Hematopoietic multipotent progenitor cell treated with erythropoietin and hydrocortisone succinate and interleukin-3 and kit ligand, for 6 days (in vitro differentiated cells): ENCODE measurements around the gene MAP2K7.
"Not testable (repeated sequence)": the region's sequence is repeated elsewhere in the genome, so short reads cannot be mapped to it uniquely, and the experiment has no call there.

ENCODE experiments used
- DNase-seq: peaks from one replicate; pipeline ENCODE4 v3.0.0-alpha.2; 2015

MAP2K7 gene

DNA sequence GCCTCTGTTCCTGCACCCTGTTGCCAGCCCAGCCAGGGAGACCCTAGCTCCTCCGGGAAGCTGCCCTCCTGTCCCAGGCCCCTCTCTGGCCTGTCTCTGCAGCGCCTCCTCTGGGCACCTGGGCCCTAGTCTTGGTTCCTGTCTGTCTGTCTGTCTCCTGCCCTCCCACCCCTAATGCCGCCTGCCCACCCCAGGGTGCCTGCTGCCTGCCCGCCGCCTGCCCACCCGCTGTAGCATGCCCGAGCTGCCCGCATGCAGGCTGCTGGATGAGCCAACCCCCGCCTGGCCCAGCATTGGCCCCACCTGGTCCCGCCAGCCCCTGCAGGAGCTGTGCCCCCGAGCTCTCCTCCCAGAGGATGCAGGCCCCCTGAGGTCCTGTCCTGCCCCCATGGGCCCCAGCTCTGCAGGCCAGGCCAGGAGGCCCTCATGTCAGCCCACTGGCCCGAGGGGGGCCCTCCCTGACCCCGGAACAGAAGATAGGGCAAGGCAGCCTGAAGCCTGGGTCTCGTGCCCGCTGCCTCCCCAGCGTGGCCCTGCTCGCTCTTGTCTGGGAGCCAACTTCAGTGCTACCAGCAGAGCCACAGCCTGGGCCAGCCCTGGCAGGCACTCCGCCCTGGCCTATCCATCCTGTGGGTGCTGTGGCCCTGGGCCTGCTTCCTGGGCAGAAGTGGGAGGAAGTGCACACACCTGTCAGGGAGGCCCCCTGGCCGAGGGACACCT, 5.2 kb downstream of the MAP2K7 start:
- no peak for DNase-seq

DNA sequence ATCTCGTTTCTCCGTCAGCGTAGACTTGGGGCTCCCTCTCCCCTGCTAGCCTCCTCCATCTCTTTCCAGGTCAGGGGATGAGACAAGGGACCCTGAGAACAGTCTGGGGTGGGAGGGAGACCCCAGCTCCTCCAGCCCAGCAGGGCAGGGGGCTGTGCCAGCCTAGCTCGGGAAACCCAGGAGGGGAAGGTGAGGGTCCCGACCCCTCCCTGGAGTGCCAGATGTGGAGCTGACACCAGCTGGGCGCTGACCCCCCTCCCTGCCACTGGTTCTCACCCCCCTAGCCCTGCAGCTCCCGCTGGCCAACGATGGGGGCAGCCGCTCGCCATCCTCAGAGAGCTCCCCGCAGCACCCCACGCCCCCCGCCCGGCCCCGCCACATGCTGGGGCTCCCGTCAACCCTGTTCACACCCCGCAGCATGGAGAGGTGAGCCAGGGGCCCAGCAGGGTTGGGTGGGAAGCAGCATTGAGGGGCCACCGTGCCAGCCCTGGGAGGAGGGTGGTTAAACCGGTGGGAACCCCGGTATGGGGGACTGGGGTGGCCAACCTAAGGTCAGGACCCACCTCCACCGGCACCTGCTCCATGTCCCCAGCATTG, 5.9 kb downstream of the MAP2K7 start:
- no peak for DNase-seq

DNA sequence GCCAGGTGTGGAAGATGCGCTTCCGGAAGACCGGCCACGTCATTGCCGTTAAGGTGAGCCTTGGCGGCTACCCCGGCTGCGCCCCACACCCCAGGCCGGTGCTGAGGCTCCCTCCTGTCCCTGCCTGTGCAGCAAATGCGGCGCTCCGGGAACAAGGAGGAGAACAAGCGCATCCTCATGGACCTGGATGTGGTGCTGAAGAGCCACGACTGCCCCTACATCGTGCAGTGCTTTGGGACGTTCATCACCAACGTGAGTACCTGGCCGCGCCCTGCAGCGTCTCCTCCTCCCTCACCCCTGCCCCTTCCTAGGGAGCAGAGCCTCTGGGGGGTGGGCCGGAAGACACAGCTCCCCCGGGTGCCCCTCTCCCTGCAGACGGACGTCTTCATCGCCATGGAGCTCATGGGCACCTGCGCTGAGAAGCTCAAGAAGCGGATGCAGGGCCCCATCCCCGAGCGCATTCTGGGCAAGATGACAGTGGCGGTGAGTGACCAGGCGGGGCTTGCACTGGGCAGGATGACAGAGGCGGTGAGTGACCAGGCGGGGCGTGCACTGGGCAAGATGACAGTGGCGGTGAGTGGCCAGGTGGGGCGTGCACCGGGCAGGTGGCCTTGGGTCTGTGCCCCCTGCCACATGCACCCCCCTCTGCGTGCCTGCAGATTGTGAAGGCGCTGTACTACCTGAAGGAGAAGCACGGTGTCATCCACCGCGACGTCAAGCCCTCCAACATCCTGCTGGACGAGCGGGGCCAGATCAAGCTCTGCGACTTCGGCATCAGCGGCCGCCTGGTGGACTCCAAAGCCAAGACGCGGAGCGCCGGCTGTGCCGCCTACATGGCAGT, 6.9 kb downstream of the MAP2K7 start:
- no peak for DNase-seq

DNA sequence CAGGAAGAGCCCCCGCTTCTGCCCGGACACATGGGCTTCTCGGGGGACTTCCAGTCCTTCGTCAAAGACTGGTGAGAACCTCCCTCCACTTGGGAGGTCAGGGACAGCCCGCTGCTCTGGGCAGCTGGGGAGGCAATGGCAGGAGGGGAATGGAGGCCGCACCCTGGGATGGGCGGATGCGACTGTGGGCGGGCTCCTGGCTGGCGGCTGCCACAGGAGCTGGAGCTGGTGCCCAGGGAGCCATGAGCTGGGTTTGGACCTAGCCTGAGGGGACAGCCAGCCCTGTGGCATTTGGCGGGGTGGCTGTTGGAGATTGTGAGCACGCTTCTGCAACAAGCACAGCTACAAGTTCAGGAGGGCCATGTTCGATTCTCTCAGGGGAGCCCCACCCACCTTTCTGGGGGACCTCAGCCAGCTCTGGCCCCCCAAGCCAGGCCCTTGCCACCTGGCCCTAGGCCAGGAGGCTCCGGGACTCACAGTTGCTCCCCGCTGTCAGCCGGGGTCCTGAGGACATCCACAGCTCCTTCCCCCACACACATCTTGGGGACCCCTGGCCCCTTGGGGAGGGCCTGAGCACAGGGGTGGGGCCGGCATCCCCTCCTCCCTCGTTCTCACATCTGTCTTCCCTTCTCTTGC, 7.9 kb downstream of the MAP2K7 start:
- no peak for DNase-seq

DNA sequence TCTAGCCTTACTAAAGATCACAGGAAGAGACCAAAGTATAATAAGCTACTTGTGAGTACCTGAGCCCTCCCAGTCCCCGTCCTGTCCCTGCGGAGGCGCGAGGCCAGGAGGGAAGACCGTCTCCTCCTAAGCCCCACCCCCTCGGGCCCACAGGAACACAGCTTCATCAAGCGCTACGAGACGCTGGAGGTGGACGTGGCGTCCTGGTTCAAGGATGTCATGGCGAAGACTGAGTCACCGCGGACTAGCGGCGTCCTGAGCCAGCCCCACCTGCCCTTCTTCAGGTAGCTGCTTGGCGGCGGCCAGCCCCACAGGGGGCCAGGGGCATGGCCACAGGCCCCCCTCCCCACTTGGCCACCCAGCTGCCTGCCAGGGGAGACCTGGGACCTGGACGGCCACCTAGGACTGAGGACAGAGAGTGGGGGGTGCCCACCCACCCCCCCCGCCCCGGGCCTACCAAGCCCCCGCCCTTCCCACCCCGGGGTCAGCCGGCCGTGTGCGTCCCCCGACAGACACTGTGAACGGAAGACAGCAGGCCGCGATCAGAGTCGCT, 8.5 kb downstream of the MAP2K7 start:
- DNase-seq = no peak

DNA sequence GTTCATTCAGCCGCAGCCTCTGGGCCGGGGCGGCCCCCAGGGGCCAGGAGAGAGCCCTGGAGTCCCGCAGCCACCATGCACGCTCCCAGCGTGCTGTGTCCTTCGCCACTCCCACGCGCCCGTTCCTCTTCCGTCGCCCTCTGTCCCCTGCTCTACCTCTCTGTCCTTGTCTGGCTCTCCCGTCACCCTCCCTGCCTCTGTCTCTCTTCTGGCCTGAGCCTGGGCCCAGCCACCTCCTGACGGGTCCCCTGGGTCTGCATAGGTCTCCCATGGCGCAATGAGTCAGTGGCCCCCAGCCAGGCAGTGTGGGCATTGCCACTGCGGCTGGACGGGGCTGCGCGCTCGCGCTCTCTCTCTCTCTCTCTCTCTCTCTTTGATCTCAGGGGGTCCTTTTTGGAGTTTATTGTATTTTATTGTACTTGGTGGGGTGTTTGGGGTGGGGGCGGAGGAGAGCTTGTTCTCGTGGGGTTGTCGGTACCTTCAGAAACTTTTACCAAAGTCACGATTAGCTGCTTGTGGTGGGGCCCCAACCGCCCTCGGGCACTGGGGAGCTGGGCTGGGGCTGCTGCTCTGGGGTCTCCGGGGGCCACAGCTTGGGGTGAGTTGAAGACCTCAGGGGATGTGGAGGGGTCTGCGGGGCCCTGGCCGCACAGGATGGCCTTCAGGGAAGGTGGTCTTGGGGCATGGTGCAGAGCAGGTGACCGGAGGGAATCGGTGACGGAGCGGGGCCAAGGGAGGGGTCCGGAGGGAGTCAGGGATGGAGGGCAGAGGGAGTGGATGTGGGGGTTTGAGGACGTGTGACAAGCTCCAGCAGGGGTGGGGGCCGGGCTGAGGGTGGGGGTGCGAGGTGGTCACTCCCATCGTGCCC, 9.3 kb downstream of the MAP2K7 start:
- no peak for DNase-seq

DNA sequence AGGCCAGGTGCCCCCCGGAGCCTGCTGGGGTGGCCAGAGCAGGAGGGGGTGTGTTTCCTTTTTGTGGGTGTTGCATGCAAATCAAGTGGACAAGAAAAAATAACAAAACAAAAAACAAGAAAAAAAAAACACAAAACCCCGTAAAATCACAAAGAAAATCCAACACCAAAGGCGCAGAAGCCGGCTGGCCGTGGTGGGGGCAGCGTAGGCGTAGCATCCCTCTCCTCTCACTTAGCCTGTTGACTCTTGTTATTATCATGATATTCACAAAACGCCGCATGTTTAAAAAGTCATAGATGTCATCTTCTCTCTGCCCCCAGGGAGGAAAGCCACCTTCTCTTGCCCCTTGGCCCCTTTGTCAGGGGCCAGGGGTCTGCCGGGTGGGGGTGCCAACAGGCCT, 10.0 kb downstream of the MAP2K7 start:
- no peak for DNase-seq

DNA sequence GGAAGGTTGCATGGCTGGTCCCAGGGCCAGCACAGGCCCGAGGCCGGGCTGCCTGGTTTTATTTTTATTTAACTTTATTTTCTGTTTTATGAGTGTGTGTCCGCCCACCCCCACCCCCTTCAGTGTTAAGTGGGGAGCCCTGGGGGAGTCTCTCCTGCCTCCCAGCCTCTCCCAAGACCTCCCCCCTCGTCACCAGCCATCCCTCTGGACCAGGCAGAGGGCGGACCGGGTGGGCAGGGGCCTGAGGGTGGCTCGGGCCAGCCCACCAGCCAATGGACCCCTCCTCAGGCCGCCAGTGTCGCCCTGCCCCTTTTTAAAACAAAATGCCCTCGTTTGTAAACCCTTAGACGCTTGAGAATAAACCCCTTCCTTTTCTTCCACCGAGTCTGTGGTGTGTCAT, 10.4 kb downstream of the MAP2K7 start:
- DNase-seq = no peak

DNA sequence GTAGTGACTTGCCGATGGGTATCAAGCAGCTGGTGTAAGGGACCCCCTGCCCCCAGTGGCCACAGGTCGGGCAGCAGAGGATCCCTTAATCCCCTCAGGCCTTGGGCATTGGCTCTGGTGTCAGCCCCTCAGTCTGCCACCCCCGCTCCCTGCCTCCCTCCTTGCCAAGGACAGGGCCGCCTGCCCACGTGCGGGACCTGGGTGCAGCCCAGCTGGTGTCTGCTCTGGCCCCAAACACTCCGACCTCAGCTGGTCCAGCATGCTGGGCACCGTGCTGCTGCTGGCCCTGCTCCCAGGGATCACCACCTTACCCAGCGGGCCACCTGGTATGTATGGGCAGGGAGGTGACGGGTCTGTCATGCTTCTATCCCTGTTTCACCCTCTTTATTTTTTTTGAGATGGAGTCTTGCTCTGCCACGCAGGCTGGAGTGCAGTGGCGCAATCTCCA, 10.9 kb downstream of the MAP2K7 start, which contains the start of gene TGFBR3L:
TGFBR3L (plus strand) TSS at position 233 of the 448 bp plus-strand sequence.
- no peak for DNase-seq

DNA sequence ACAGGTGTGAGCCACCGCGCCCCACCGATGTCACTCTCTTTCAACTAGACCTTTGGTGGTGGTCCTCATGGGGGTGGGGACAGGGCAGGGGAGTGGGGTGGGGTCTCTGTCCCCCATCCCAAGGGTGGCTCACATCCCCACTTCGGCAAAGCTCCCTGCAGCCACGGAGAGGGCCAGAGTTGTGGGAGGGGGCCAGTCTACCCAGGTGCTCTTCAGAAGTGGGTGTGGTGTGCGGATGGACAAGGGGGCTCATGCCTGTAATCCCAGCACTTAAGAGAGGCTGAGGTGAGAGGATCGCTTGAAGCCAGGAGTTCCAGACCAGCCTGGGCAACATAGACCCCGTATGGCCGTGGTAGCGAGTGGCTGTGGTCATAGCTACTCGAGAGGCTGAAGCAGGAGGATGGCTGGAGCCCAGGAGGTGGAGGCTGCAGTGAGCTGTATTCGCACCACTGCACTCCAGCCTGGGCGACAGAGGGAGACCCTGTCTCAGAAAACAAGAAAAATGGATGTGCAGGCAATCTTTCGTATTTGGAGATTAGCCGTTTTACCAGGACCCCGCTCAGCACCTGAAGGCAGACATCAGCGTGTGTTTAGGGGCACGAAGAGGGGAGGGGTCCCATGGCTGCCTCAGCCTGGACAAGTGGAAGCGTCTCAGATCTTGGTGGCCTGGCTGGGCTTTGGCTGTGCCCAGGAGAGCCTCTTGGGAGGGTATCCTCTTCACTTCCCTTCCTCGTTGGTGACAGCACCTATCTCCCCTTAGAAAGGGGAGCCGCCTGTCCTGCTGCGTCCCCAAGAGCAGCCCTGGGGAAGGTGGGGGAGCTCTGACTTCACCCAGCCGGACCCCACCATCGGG, 11.8 kb downstream of the MAP2K7 start:
- DNase-seq = no peak

DNA sequence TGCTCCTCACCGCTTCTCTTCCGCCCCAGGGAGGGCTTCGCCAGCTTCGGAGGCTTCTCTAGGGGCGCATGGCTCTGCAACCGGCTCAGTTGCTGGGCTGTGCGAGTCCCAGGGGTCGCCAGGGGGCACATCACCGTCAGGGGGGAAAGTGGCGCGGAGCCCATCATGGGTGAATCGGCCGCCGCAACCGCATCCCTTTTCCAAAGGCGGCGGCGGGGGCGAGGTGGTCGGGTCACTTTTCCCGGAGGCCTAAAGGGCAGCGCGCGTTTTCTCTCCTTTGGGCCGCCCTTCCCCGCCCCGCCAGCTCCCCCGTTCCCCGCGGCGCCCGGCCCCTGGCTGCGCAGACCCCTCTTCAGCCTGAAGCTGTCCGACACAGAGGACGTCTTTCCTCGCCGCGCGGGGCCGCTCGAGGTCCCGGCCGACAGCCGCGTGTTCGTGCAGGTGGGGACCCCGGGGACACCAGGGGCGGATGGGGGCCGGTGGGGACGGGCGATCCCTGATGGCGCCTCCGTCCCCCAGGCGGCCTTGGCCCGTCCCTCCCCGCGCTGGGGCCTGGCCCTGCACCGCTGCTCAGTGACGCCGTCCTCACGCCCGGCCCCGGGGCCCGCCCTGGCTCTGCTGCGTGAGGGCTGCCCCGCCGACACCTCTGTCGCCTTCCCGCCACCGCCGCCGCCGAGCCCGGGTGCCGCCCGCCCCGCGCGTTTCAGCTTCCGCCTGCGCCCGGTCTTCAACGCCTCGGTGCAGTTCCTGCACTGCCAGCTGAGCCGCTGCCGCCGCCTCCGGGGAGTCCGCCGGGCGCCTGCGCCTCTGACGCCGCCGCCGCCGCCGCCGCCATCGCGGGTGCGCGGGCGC, 12.7 kb downstream of the MAP2K7 start:
- peak; percentile 57 for DNase-seq

DNA sequence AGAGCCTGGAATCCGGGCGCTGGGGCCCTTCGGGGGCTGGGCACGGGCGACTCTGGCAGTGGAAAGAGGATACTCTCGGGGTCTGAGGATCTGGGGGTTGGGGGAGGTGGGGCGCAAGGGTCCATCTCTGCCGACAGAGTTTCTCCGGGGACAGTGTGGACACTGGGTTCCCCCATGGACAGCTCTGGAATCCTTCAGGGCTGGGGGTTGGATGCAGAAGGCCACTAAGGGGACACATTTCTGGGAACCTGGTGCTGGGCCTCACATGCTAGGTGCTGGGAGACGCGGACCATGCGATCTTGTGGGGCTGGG, 13.2 kb downstream of the MAP2K7 start:
- no peak for DNase-seq

DNA sequence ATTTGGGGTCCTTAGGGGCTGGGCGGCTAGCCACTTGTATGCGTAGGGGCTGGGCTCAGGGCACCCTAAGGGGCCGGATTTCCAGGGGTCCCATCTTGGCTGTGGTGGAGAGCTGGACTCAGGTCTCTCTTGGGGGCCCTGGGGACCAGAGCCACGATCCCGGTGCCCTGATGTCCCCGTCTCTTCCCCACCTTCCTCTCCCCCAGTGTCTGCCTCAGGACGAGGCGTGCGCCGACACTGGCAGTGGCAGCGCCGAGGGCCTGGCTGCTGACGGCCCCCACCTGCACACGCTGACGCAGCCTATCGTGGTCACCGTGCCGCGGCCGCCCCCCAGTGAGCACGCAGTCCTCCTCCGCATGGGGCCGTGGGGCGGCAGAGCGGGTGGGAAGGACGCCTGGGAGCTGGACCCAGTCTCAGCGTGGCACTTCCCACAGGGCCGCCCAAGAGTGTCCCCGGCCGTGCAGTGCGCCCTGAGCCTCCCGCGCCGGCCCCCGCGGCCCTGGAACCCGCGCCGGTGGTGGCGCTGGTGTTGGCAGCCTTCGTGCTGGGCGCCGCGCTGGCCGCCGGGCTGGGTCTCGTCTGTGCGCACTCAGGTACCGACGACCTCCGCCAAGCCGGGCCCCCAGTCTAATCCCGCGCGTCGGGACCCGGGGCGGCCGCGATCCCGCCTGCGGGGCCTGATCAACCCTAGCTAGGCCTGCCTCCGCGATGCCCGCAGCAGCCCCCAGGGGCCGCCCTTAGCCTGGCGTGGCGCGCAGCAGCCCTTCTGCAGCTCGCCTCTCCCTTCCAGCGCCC, 13.8 kb downstream of the MAP2K7 start:
- DNase-seq = peak; percentile 83

DNA sequence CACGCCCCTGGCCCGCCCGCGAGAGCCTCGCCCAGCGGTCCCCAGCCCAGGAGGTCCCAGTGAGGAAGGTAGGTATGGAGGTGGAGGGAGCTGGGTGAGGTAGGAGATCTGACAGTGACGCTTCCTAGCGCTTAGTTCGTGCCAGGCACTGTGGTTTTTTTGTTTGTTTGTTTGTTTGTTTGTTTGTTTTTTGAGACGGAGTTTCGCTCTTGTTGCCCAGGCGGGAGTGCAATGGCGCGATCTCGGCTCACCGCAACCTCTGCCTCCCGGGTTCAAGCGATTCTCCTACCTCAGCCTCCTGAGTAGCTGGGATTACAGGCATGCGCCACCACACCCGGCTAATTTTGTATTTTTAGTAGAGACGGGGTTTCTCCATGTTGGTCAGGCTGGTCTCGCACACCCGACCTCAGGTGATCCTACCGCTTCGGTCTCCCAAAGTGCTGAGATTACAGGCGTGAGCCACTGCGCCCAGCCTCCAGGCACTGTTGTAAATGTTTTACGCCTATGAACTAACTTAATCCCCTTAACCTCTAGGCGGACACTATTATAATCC, 14.5 kb downstream of the MAP2K7 start:
- not testable (repeated sequence) for DNase-seq

DNA sequence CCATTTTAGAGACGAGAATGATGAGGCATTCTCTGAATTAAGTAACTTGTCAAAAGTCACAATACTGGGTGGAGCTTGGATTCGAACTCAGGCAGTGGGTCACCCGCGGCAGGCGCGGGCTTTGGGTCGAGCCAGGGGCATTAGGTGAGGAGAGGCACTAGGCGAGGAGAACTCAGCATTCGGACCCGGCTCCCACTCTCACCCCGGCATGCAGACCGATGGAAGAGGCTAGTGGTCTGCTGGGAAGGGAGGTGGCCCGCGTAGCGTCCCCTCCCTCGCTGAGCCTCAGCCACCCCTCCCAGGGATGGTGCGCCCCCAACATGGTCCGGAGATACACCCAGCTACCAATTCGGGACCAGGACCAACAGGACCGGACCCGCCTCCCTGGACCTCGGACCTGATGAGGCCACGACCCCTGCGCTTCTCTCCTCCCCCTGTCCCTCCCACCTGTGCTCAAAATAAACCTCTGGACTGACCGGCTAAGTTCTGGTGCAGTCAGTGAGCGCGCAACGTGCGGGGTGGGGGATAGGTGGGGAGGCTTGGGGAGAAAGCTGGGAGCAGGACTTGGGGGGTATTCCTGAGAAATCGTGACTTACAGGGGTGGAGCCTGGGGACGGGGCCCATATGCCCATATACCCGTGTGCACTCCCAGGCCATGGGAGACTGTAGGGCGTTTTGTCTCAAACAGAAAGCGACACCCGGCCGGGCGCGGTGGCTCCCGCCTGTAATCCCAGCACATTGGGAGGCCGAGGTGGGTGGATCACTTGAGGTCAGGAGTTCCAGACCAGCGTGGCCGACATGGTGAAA, 15.1 kb downstream of the MAP2K7 start:
- no peak for DNase-seq

DNA sequence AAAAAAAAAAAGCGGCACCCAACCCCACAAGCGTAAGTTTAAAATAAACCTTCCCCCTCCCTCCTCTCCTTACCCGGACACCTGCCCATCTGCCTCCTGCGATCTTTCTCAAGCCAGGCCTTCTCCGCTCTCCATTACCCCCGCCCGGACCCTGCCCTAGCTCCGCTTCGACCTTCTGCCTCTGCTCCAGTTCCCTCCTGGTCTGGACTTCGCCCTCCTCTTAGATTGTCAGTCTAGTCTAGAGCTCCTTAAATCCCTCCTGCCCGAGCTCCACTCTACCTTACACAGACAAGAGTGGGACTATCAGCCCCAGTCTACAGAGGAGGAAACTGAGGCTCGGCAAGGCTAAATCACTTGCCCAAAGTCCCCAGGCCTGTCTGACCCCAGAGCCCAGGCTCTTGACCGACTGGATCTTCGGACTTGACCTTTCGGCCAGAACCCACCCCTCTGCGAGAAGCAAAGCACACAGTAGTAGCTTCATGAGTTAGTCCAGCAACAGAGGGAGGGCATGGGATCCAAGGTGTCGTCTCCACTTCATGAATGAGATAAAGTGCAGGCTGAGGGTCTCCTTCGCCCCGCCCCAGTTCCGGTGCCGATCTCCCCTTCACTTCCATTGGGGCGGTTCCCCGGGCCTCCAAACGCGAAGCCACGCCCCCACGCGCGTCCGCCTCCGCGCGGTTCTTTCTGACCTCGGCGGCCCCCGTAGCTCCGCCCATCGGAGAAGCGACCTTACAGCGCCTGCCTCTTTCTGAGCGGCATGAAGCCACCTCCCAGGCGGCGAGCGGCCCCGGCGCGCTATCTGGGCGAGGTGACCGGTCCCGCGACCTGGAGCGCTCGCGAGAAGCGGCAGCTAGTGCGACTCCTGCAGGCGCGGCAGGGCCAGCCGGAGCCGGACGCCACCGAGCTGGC, 16.2 kb downstream of the MAP2K7 start, which contains the start of gene SNAPC2:
SNAPC2 (plus strand) TSS at position 729 of the 909 bp plus-strand sequence; CDS start at position 758, 29 bp downstream.
- DNase-seq = peak; percentile 97
